K562 (cell line): ENCODE results near the gene VRK2. TPM values are rescaled to one million over a fixed set of nuclear protein-coding genes. Genes with fewer than 3 reads are reported as not detected.

ENCODE experiments used
- BACH1 ChIP-seq: fragments of 200-800 bp; sonication (Bioruptor generic); IDR thresholded peaks from 2 replicates; pipeline ENCODE4 v1.6.1; 2016; ENCODE audit warnings: missing genetic modification characterization, missing compliant biosample characterization
- ELF1 ChIP-seq: fragments of 200-800 bp; sonication (Bioruptor generic); IDR thresholded peaks from 2 replicates; pipeline ENCODE4 v1.6.1; 2016; ENCODE audit warnings: missing genetic modification characterization, missing compliant biosample characterization
- MEIS2 ChIP-seq: fragments of 450-650 bp; IDR thresholded peaks from 2 replicates; pipeline ENCODE4 v1.6.1; 2014; ENCODE audit warnings: mild to moderate bottlenecking; ENCODE audit not compliant: partially characterized antibody
- NELFE ChIP-seq: IDR thresholded peaks from 2 replicates; pipeline ENCODE4 v1.6.1; 2011; ENCODE audit warnings: mild to moderate bottlenecking; ENCODE audit not compliant: insufficient read depth, insufficient read length
- SIN3B ChIP-seq: fragments of 450-650 bp; IDR thresholded peaks from 2 replicates; pipeline ENCODE4 v1.6.1; 2017; ENCODE audit warnings: low read depth, mild to moderate bottlenecking, moderate library complexity
- SREBF2 ChIP-seq: sonication (generic); formaldehyde crosslinking; IDR thresholded peaks from 2 replicates; pipeline ENCODE4 v1.4.0; 2020; ENCODE audit warnings: mild to moderate bottlenecking, missing genetic modification reagents
- TAF1 ChIP-seq: IDR thresholded peaks from 2 replicates; pipeline ENCODE4 v1.6.1; 2011; ENCODE audit warnings: mild to moderate bottlenecking, low read length, moderate library complexity; ENCODE audit not compliant: insufficient read depth, control insufficient read depth, severe bottlenecking; ENCODE audit errors: extremely low read depth
- ZEB2 ChIP-seq: fragments of 450-650 bp; IDR thresholded peaks from 2 replicates; pipeline ENCODE4 v1.6.1; 2016
- ZKSCAN3 ChIP-seq: fragments of 250-450 bp; sonication (Bioruptor Pico); IDR thresholded peaks from 2 replicates; pipeline ENCODE4 v1.4.0; 2020
- ZNF311 ChIP-seq: fragments of 250-450 bp; sonication (Bioruptor Pico); IDR thresholded peaks from 2 replicates; pipeline ENCODE4 v1.4.0; 2020; ENCODE audit warnings: mild to moderate bottlenecking, moderate library complexity
- polyA plus RNA-seq, 8 experiments: library from polyadenylated mRNA; depleted of rRNA in 4 of 8; stranded (reverse) in 5 of 8; unstranded in 3 of 8; fragments of >200 nt; fragmentation: Nextera tagmentation in 2 of 8; fragmentation: Illumina TruSeq in 1 of 8; extraction: Ambion mirVana in 2 of 8; extraction: Trizol in 1 of 8; gene quantifications; 2 replicates each; pipeline versions ENCODE4 v1.2.1 to v1.2.3, GENCODE V29; 2011 to 2014; ENCODE audit warnings: inconsistent platforms in 1 of 8, missing spikeins in 1 of 8
- total RNA-seq, 7 experiments: library from RNA; depleted of rRNA in 6 of 7; stranded (reverse); fragments of >200 nt in 6 of 7; fragmentation: Illumina TruSeq in 2 of 7; extraction: Trizol in 2 of 7; gene quantifications; 2 replicates each; pipeline versions ENCODE4 v1.2.1 to v1.2.3, GENCODE V29; 2011 to 2021; ENCODE audit warnings: low replicate concordance in 1 of 7
- TF ChIP-seq, protein P1 (sequence below): sonication (generic); formaldehyde crosslinking; IDR thresholded peaks from 2 replicates; pipeline ENCODE4 v1.5.0; 2020; ENCODE audit warnings: missing genetic modification reagents
- TF ChIP-seq, protein P2 (sequence below): fragments of 250-450 bp; sonication (Bioruptor Pico); IDR thresholded peaks from 2 replicates; pipeline ENCODE4 v1.4.0; 2020; ENCODE audit warnings: mild to moderate bottlenecking
- TF ChIP-seq, protein P3 (sequence below): fragments of 200-800 bp; sonication (Bioruptor generic); IDR thresholded peaks from 2 replicates; pipeline ENCODE4 v1.6.1; 2017; ENCODE audit warnings: missing genetic modification characterization, missing compliant biosample characterization
- TF ChIP-seq, protein P4 (sequence below): fragments of 450-650 bp; IDR thresholded peaks from 2 replicates; pipeline ENCODE4 v1.6.1; 2016; ENCODE audit warnings: low read depth
- TF ChIP-seq, protein P5 (sequence below): fragments of 250-450 bp; sonication (Bioruptor Pico); IDR thresholded peaks from 2 replicates; pipeline ENCODE4 v1.5.0; 2020; ENCODE audit warnings: mild to moderate bottlenecking

VRK2 gene
- total and polyA plus RNA-seq, 9 of the 15 experiments (the other 6 are each of a cell fraction or from before 2014, with no cell fraction given) = 22.6 to 49.2 (median 36.2) TPM

DNA sequence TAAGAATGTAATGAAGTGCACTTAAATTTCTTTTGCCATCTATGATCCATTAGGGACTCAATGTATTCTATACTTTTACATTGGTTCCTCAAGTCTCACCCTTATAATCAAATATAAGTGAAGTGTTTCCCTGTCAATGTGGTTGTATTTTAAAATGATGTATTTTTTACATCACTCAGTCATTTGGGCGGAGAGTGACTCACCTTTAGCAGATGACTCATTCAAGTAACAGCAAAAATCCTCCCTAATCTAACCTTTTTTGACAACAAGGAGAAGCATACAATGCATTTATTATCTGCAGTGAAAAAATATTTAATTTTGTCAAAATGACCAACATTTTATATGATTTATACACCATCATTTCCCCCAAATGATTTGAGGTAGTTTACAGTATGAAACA is 100.1 kb downstream of the VRK2 start (continued):
- TF ChIP-seq, protein P1, sequence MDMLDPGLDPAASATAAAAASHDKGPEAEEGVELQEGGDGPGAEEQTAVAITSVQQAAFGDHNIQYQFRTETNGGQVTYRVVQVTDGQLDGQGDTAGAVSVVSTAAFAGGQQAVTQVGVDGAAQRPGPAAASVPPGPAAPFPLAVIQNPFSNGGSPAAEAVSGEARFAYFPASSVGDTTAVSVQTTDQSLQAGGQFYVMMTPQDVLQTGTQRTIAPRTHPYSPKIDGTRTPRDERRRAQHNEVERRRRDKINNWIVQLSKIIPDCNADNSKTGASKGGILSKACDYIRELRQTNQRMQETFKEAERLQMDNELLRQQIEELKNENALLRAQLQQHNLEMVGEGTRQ = no peak
- no peak for TF ChIP-seq ELF1 (tag)
- no peak for TF ChIP-seq ZNF311 (CRISPR knock-in tag)
- TF ChIP-seq TAF1 = no peak
- TF ChIP-seq SREBF2 (CRISPR knock-in tag) = no peak
- no peak for TF ChIP-seq NELFE
- TF ChIP-seq, protein P2, sequence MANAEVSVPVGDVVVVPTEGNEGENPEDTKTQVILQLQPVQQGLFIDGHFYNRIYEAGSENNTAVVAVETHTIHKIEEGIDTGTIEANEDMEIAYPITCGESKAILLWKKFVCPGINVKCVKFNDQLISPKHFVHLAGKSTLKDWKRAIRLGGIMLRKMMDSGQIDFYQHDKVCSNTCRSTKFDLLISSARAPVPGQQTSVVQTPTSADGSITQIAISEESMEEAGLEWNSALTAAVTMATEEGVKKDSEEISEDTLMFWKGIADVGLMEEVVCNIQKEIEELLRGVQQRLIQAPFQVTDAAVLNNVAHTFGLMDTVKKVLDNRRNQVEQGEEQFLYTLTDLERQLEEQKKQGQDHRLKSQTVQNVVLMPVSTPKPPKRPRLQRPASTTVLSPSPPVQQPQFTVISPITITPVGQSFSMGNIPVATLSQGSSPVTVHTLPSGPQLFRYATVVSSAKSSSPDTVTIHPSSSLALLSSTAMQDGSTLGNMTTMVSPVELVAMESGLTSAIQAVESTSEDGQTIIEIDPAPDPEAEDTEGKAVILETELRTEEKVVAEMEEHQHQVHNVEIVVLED (CRISPR knock-in tag) = no peak
- no peak for TF ChIP-seq SIN3B
- TF ChIP-seq, protein P3, sequence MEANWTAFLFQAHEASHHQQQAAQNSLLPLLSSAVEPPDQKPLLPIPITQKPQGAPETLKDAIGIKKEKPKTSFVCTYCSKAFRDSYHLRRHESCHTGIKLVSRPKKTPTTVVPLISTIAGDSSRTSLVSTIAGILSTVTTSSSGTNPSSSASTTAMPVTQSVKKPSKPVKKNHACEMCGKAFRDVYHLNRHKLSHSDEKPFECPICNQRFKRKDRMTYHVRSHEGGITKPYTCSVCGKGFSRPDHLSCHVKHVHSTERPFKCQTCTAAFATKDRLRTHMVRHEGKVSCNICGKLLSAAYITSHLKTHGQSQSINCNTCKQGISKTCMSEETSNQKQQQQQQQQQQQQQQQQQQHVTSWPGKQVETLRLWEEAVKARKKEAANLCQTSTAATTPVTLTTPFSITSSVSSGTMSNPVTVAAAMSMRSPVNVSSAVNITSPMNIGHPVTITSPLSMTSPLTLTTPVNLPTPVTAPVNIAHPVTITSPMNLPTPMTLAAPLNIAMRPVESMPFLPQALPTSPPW (CRISPR knock-in tag) = no peak
- TF ChIP-seq BACH1 = no peak
- peak; percentile 36 for TF ChIP-seq MEIS2
- TF ChIP-seq, protein P4, sequence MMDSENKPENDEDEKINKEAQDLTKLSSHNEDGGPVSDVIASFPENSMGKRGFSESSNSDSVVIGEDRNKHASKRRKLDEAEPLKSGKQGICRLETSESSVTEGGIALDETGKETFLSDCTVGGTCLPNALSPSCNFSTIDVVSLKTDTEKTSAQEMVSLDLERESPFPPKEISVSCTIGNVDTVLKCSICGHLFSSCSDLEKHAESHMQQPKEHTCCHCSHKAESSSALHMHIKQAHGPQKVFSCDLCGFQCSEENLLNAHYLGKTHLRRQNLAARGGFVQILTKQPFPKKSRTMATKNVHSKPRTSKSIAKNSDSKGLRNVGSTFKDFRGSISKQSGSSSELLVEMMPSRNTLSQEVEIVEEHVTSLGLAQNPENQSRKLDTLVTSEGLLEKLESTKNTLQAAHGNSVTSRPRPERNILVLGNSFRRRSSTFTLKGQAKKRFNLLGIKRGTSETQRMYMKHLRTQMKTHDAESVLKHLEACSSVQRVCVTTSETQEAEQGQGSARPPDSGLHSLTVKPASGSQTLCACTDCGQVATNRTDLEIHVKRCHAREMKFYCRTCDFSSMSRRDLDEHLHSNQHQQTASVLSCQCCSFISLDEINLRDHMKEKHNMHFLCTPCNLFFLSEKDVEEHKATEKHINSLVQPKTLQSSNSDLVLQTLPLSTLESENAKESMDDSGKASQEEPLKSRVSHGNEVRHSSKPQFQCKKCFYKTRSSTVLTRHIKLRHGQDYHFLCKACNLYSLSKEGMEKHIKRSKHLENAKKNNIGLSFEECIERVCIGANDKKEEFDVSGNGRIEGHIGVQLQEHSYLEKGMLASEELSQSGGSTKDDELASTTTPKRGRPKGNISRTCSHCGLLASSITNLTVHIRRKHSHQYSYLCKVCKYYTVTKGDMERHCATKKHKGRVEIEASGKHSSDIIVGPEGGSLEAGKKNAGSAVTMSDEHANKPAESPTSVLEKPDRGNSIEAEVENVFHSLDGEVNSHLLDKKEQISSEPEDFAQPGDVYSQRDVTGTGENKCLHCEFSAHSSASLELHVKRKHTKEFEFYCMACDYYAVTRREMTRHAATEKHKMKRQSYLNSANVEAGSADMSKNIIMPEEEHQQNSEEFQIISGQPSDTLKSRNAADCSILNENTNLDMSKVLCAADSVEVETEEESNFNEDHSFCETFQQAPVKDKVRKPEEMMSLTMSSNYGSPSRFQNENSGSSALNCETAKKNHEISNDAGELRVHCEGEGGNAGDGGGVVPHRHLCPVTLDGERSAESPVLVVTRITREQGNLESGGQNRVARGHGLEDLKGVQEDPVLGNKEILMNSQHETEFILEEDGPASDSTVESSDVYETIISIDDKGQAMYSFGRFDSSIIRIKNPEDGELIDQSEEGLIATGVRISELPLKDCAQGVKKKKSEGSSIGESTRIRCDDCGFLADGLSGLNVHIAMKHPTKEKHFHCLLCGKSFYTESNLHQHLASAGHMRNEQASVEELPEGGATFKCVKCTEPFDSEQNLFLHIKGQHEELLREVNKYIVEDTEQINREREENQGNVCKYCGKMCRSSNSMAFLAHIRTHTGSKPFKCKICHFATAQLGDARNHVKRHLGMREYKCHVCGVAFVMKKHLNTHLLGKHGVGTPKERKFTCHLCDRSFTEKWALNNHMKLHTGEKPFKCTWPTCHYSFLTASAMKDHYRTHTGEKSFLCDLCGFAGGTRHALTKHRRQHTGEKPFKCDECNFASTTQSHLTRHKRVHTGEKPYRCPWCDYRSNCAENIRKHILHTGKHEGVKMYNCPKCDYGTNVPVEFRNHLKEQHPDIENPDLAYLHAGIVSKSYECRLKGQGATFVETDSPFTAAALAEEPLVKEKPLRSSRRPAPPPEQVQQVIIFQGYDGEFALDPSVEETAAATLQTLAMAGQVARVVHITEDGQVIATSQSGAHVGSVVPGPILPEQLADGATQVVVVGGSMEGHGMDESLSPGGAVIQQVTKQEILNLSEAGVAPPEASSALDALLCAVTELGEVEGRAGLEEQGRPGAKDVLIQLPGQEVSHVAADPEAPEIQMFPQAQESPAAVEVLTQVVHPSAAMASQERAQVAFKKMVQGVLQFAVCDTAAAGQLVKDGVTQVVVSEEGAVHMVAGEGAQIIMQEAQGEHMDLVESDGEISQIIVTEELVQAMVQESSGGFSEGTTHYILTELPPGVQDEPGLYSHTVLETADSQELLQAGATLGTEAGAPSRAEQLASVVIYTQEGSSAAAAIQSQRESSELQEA = no peak
- TF ChIP-seq ZKSCAN3 (CRISPR knock-in tag) = no peak
- no peak for TF ChIP-seq ZEB2
- TF ChIP-seq, protein P5, sequence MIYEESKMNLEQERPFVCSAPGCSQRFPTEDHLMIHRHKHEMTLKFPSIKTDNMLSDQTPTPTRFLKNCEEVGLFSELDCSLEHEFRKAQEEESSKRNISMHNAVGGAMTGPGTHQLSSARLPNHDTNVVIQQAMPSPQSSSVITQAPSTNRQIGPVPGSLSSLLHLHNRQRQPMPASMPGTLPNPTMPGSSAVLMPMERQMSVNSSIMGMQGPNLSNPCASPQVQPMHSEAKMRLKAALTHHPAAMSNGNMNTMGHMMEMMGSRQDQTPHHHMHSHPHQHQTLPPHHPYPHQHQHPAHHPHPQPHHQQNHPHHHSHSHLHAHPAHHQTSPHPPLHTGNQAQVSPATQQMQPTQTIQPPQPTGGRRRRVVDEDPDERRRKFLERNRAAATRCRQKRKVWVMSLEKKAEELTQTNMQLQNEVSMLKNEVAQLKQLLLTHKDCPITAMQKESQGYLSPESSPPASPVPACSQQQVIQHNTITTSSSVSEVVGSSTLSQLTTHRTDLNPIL (CRISPR knock-in tag) = no peak
